K562 (cell line): ENCODE results near the gene HEXD. TPM values are rescaled to one million over a fixed set of nuclear protein-coding genes. Genes with fewer than 3 reads are reported as not detected.

Experiments used
- ATAC-seq: fragments of 200-7000 bp; cut with Tn5 transposase; 3 replicates; pipeline ENCODE4 v1.9.1; 2020; ENCODE audit warnings: moderate library complexity
- BruUV-seq: library from RNA; stranded (reverse); fragments of 400-500 nt; replicated peaks from 2 replicates; lab custom pipeline; 2021; lab: Mats Ljungman, UMichigan
- CTCF ChIA-PET: fragments of 300-600 bp; formaldehyde crosslinking; extraction: SDS; loops from one replicate; lab custom pipeline; 2021; ENCODE audit warnings: low intra/inter-chr PET ratio; lab: Yijun Ruan, JAX
- POLR2A ChIA-PET: fragments of 300-600, 350-650 bp; sonication (Branson Sonifier 250); formaldehyde crosslinking; extraction: SDS; loops from one replicate; lab custom pipeline; 2021; ENCODE audit warnings: antibody characterized with exemption, inconsistent platforms; lab: Yijun Ruan, JAX
- DNase-seq, 4 experiments: peaks; one replicate each; pipeline versions ENCODE4 v3.0.0 to v3.0.0-alpha.2; 2011 to 2018; ENCODE audit warnings: low spot score in 3 of 4, mixed read lengths in 3 of 4; ENCODE audit errors: extremely low read depth in 1 of 4
- FAIRE-seq: peaks from 2 replicates; lab custom pipeline; 2011; peaks lifted over from hg19 to GRCh38; lab: Jason Lieb, UNC
- H2AFZ ChIP-seq: 2 replicates; pipeline ENCODE4 v1.6.0; 2011; ENCODE audit warnings: low read depth, low read length, control low read depth, inconsistent platforms
- H3K27ac ChIP-seq: fragments of 200-600 bp; 3 replicates; pipeline ENCODE4 v1.8.0; 2011; ENCODE audit warnings: low read depth, mild to moderate bottlenecking, control low read depth, inconsistent platforms, low read length, moderate library complexity, mixed read lengths; ENCODE audit errors: extremely low read depth
- H3K27me3 ChIP-seq, 2 experiments: fragments of 300-600 bp in 1 of 2; 2 replicates in 1 of 2; 3 replicates in 1 of 2; pipeline versions ENCODE4 v1.6.0 to v1.8.0; 2011; ENCODE audit warnings: inconsistent platforms in 2 of 2, low read length in 2 of 2, mild to moderate bottlenecking in 1 of 2, mixed read lengths in 1 of 2, moderate library complexity in 1 of 2; ENCODE audit not compliant: control insufficient read depth in 2 of 2, insufficient read depth in 2 of 2
- H3K36me3 ChIP-seq: fragments of 300-600 bp; 3 replicates; pipeline ENCODE4 v1.8.0; 2011; ENCODE audit warnings: mild to moderate bottlenecking, low read length, inconsistent platforms; ENCODE audit not compliant: control insufficient read depth, insufficient read depth
- H3K4me1 ChIP-seq, 2 experiments: fragments of 200-600 bp in 1 of 2; replicated peaks in 1 of 2; 2 replicates in 1 of 2; 3 replicates in 1 of 2; pipeline versions ENCODE4 v1.5.1 to v1.8.0; 2011; ENCODE audit warnings: inconsistent platforms in 2 of 2, low read length in 2 of 2, mild to moderate bottlenecking in 1 of 2, mixed read lengths in 1 of 2, moderate library complexity in 1 of 2; ENCODE audit not compliant: control insufficient read depth in 2 of 2, insufficient read depth in 2 of 2
- H3K4me2 ChIP-seq: 2 replicates; pipeline ENCODE4 v1.6.1; 2011; ENCODE audit warnings: low read length, control low read depth, inconsistent platforms, mixed read lengths; ENCODE audit not compliant: insufficient read depth
- H3K4me3 ChIP-seq: fragments of 200-600 bp; sonication (generic), shearing (Covaris generic); 2 replicates; pipeline ENCODE4 v1.5.1; 2016; ENCODE audit warnings: control low read depth, inconsistent platforms
- H3K79me2 ChIP-seq: fragments of 200-600 bp; 3 replicates; pipeline ENCODE4 v1.8.0; 2011; ENCODE audit warnings: low read length, inconsistent platforms; ENCODE audit not compliant: control insufficient read depth, insufficient read depth
- H3K9ac ChIP-seq, 2 experiments: 2 replicates each; pipeline versions ENCODE4 v1.6.0 to v1.6.1; 2011; ENCODE audit warnings: low read depth in 2 of 2, low read length in 2 of 2, control low read depth in 1 of 2, inconsistent platforms in 1 of 2, mild to moderate bottlenecking in 1 of 2, mixed read lengths in 1 of 2; ENCODE audit not compliant: insufficient read depth in 1 of 2
- H3K9me1 ChIP-seq: one replicate; pipeline ENCODE4 v1.6.0; 2011; ENCODE audit warnings: inconsistent platforms, mild to moderate bottlenecking, low read length, moderate library complexity; ENCODE audit not compliant: control insufficient read depth, insufficient read depth
- H3K9me3 ChIP-seq: replicated peaks from 2 replicates; pipeline ENCODE4 v1.5.1; 2011; ENCODE audit warnings: low read depth, low read length, inconsistent platforms; ENCODE audit not compliant: control insufficient read depth, insufficient read depth
- H4K20me1 ChIP-seq: replicated peaks from 2 replicates; pipeline ENCODE4 v1.6.1; 2011; ENCODE audit warnings: low read length, inconsistent platforms, mixed read lengths; ENCODE audit not compliant: control insufficient read depth, insufficient read depth
- POLR2G ChIP-seq: fragments of 200-400 bp; formaldehyde crosslinking; IDR thresholded peaks from 2 replicates; pipeline ENCODE4 v1.6.1; 2017; ENCODE audit warnings: low read depth, mild to moderate bottlenecking, antibody characterized with exemption, low read length, moderate library complexity
- RBFOX2 ChIP-seq: fragments of 200-400 bp; formaldehyde crosslinking; IDR thresholded peaks from 2 replicates; pipeline ENCODE4 v1.6.1; 2017; ENCODE audit warnings: low read depth, mild to moderate bottlenecking, low read length, moderate library complexity
- ZNF699 ChIP-seq: fragments of 250-450 bp; sonication (Bioruptor Pico); IDR thresholded peaks from 2 replicates; pipeline ENCODE4 v1.8.0; 2021; ENCODE audit warnings: mild to moderate bottlenecking, moderate library complexity; ENCODE audit not compliant: insufficient replicate concordance
- ZZZ3 ChIP-seq: fragments of 450-650 bp; IDR thresholded peaks from 2 replicates; pipeline ENCODE4 v1.6.1; 2016; ENCODE audit warnings: antibody characterized with exemption, mild to moderate bottlenecking, moderate library complexity
- WGBS: fragments of 100-300 bp; shearing (Covaris generic); methylation state at CpG from one replicate; pipeline ENCODE4 v1.1.6; 2016; ENCODE audit warnings: low coverage, mixed read lengths; ENCODE audit not compliant: insufficient coverage; ENCODE audit errors: missing lambda C conversion rate; 5-methylcytosine and 5-hydroxymethylcytosine counted together
- in situ Hi-C: fragments of 300-500 bp; cut with MboI; formaldehyde crosslinking; loops from 4 replicates; pipeline ENCODE4 v1.15.0; 2018; ENCODE audit warnings: inconsistent platforms, mixed read lengths
- intact Hi-C: fragments of 100-400 bp; cut with micrococcal nuclease; formaldehyde crosslinking; loops from 2 replicates; pipeline ENCODE4 v1.14.2; 2022
- polyA plus RNA-seq, 8 experiments: library from polyadenylated mRNA; depleted of rRNA in 4 of 8; stranded (reverse) in 5 of 8; unstranded in 3 of 8; fragments of >200 nt; fragmentation: Nextera tagmentation in 2 of 8; fragmentation: Illumina TruSeq in 1 of 8; extraction: Ambion mirVana in 2 of 8; extraction: Trizol in 1 of 8; gene quantifications; 2 replicates each; pipeline versions ENCODE4 v1.2.1 to v1.2.3, GENCODE V29; 2011 to 2014; ENCODE audit warnings: inconsistent platforms in 1 of 8, missing spikeins in 1 of 8
- total RNA-seq, 7 experiments: library from RNA; depleted of rRNA in 6 of 7; stranded (reverse); fragments of >200 nt in 6 of 7; fragmentation: Illumina TruSeq in 2 of 7; extraction: Trizol in 2 of 7; gene quantifications; 2 replicates each; pipeline versions ENCODE4 v1.2.1 to v1.2.3, GENCODE V29; 2011 to 2021; ENCODE audit warnings: low replicate concordance in 1 of 7
- TF ChIP-seq, protein P1 (sequence below): fragments of 250-450 bp; sonication (Bioruptor Pico); IDR thresholded peaks from 2 replicates; pipeline ENCODE4 v1.4.0; 2020; ENCODE audit warnings: mild to moderate bottlenecking, moderate library complexity, borderline replicate concordance

HEXD gene
- total and polyA plus RNA-seq, 9 of the 15 experiments (the other 6 are each of a cell fraction or from before 2014, with no cell fraction given), result 1.0 to 25.3 (median 10.0) TPM

DNA sequence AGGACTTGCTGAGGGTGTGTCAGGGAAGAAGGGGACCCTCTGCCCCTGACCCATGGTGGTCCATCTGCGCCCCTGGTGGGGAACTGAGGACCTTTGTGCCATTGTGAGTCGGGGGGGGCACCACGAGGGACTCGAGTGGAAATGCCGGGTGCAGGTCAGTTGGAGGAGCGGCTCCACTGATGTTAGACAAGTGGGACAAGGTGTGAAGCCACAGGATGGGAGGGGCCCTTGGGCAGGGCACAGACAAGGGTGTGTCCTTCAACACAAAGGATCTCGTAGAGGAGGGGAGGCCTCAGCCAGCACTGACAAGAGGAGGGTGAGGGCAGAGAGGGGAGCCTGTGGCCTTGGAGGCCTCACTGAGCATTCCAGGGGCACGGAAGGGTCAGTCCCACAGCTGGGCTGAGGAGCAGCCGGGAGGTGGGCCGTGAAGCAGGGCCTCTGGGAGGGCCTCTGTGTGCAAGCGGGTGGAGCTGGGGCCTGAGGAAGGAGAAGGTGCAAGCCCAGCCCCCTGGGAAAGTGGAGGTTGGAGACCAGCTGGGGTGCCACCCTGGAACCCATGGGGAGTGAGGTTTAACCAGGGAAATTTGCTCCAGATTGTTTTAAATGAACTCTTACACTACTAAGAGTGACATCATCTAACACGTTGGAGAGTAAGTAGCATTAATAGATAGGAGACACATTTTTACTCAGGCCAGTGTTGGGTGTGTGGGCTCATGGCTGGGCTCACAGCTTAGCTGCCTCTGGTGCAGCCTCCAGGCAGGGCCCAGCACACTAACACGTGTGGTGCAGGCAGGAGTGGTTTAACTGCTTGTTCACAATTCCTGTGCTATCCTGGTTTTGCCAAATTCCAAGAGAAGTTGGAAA, 68.3 kb downstream of the HEXD start:
- intact Hi-C loops (no loop called here), in situ Hi-C loops (no loop called here)
- H3K4me2 ChIP-seq, result no peak overlapping the region
- 0 out of 4 replicates have a peak overlapping the region, but pooled peaks of 1 of the 2 experiments have one; percentile 21 for H3K9ac ChIP-seq
- ATAC-seq (no peak), FAIRE-seq (no peak), DNase-seq (no peak)
- no peaks in the 10 kb centered on the region for H3K27me3 ChIP-seq
- peaks cover 0 to 28% of the 10 kb centered on the region in 2 experiments; a peak in 1 of 5 replicates for H3K4me1 ChIP-seq
- TF ChIP-seq POLR2G, result peak; percentile 59
- TF ChIP-seq RBFOX2, result 0 out of 2 replicates have a peak, but pooled peaks have one; percentile 11
- TF ChIP-seq, protein P1, sequence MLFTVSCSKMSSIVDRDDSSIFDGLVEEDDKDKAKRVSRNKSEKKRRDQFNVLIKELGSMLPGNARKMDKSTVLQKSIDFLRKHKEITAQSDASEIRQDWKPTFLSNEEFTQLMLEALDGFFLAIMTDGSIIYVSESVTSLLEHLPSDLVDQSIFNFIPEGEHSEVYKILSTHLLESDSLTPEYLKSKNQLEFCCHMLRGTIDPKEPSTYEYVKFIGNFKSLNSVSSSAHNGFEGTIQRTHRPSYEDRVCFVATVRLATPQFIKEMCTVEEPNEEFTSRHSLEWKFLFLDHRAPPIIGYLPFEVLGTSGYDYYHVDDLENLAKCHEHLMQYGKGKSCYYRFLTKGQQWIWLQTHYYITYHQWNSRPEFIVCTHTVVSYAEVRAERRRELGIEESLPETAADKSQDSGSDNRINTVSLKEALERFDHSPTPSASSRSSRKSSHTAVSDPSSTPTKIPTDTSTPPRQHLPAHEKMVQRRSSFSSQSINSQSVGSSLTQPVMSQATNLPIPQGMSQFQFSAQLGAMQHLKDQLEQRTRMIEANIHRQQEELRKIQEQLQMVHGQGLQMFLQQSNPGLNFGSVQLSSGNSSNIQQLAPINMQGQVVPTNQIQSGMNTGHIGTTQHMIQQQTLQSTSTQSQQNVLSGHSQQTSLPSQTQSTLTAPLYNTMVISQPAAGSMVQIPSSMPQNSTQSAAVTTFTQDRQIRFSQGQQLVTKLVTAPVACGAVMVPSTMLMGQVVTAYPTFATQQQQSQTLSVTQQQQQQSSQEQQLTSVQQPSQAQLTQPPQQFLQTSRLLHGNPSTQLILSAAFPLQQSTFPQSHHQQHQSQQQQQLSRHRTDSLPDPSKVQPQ (CRISPR knock-in tag), result no peak
- no peak for TF ChIP-seq ZZZ3
- TF ChIP-seq ZNF699 (CRISPR knock-in tag), result no peak
- no peaks in the 10 kb centered on the region for H4K20me1 ChIP-seq
- 83% methylated on average over 12 of the region's 13 CpGs for WGBS
- no peak overlapping the region for H2AFZ ChIP-seq
- H3K27ac ChIP-seq, result no peak overlapping the region
- H3K9me3 ChIP-seq, result no peaks in the 10 kb centered on the region
- ChIA-PET POLR2A (no interaction called here), CTCF (no interaction called here)
- H3K79me2 ChIP-seq, result no peaks in the 10 kb centered on the region
- H3K9me1 ChIP-seq, result peaks cover 4% of the 10 kb centered on the region
- BruUV-seq, result no TSS peak
- no peak overlapping the region for H3K4me3 ChIP-seq
- H3K36me3 ChIP-seq, result peaks cover 74% of the 10 kb centered on the region
